OCI-LY1 (cell line): ENCODE results near the gene SYT14.

Experiments used
- EZH2 ChIP-seq: fragments of 200-600 bp; sonication (generic), shearing (Covaris generic); IDR thresholded peaks from 2 replicates; pipeline ENCODE4 v1.8.0; 2017; ENCODE audit warnings: borderline replicate concordance, mixed run types, mild to moderate bottlenecking, antibody characterized with exemption, low read length, moderate library complexity, mixed read lengths
- TF ChIP-seq, protein P1 (sequence below): fragments of 200-600 bp; sonication (generic), shearing (Covaris generic); IDR thresholded peaks from 2 replicates; pipeline ENCODE4 v1.5.1; 2017; ENCODE audit warnings: mild to moderate bottlenecking, antibody characterized with exemption, low read length, moderate library complexity, mixed read lengths

DNA sequence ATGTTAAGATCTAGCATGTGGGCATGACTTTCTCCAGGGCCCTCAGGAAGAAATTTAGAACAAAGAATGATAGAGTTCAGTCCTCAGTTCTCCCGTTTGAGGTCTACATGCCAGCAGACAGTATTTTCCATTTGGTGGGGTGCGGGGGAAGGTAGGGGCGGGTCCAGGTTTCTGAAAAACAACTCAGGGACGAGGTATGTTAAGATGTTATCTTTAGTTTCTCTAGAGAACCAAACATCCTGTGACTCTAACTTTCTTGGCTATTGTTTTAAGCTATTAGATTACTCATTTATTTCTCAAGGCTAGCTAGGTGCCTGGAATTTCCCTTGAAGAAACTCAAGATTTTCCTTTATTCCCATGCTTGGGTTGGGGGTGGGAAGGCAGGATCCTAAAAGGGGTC is 42.3 kb upstream of the SYT14 start:
- no peak for TF ChIP-seq EZH2
- TF ChIP-seq, protein P1, sequence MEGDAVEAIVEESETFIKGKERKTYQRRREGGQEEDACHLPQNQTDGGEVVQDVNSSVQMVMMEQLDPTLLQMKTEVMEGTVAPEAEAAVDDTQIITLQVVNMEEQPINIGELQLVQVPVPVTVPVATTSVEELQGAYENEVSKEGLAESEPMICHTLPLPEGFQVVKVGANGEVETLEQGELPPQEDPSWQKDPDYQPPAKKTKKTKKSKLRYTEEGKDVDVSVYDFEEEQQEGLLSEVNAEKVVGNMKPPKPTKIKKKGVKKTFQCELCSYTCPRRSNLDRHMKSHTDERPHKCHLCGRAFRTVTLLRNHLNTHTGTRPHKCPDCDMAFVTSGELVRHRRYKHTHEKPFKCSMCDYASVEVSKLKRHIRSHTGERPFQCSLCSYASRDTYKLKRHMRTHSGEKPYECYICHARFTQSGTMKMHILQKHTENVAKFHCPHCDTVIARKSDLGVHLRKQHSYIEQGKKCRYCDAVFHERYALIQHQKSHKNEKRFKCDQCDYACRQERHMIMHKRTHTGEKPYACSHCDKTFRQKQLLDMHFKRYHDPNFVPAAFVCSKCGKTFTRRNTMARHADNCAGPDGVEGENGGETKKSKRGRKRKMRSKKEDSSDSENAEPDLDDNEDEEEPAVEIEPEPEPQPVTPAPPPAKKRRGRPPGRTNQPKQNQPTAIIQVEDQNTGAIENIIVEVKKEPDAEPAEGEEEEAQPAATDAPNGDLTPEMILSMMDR, result no peak
